ENCODE results near the gene LRRC3. TPM values are rescaled to one million over a fixed set of nuclear protein-coding genes. Genes with fewer than 3 reads are reported as not detected.

The LRRC3 gene
- total RNA-seq, 2 donors from 2014 or later = 2.0 to 2.7 TPM

GRCh38 chr21:44426663-44427191, 28.6 kb upstream of the LRRC3 start:
- H3K9ac ChIP-seq (ENCODE audit: low read depth in 2 of 2, low read length in 2 of 2) = peak overlapping the region in 1 of 2 donors; percentile 2
- intact Hi-C loops (cut with DNase I) = loop anchor here (5.0 kb wide), 1 partner anchor 56 kb away; no protein-coding TSS in a partner anchor

GRCh38 chr21:44427241-44428120, 27.8 kb upstream of the LRRC3 start:
- H3K36me3 ChIP-seq = no peaks in the 10 kb centered on the region
- TF ChIP-seq, protein P1, sequence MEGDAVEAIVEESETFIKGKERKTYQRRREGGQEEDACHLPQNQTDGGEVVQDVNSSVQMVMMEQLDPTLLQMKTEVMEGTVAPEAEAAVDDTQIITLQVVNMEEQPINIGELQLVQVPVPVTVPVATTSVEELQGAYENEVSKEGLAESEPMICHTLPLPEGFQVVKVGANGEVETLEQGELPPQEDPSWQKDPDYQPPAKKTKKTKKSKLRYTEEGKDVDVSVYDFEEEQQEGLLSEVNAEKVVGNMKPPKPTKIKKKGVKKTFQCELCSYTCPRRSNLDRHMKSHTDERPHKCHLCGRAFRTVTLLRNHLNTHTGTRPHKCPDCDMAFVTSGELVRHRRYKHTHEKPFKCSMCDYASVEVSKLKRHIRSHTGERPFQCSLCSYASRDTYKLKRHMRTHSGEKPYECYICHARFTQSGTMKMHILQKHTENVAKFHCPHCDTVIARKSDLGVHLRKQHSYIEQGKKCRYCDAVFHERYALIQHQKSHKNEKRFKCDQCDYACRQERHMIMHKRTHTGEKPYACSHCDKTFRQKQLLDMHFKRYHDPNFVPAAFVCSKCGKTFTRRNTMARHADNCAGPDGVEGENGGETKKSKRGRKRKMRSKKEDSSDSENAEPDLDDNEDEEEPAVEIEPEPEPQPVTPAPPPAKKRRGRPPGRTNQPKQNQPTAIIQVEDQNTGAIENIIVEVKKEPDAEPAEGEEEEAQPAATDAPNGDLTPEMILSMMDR (IDR thresholded peaks at IDR 0.05) = no peak
- no peak overlapping the region for H3K27ac ChIP-seq
- H3K9me3 ChIP-seq = no peaks in the 10 kb centered on the region
- intact Hi-C loops (cut with DNase I) = loop anchor here (5.0 kb wide), 1 partner anchor 55 kb away; no protein-coding TSS in a partner anchor
- H3K9ac ChIP-seq (ENCODE audit: low read depth in 2 of 2, low read length in 2 of 2) = peak overlapping the region in 1 of 2 donors; percentile 43
- no peaks in the 10 kb centered on the region for H3K27me3 ChIP-seq
- H3K4me1 ChIP-seq = no peaks in the 10 kb centered on the region
- no peak for DNase-seq
- H3K4me3 ChIP-seq = no peak overlapping the region

More at GRCh38 chr21:44426663-44427191, 28.6 kb upstream of the LRRC3 start:
- DNase-seq = no peak
- Histone ChIP-seq H3K36me3 (no peaks in the 10 kb centered on the region), H3K4me1 (no peaks in the 10 kb centered on the region), H3K9me3 (no peaks in the 10 kb centered on the region), H3K27ac (no peak overlapping the region), H3K4me3 (no peak overlapping the region), H3K27me3 (no peaks in the 10 kb centered on the region)
- TF ChIP-seq, protein P1 (IDR thresholded peaks at IDR 0.05) = no peak

- intact Hi-C loops (cut with DNase I) = loop anchor here (5.0 kb wide), 1 partner anchor 54 kb away; no protein-coding TSS in a partner anchor
Observed at GRCh38 chr21:44428281-44428960, 26.9 kb upstream of the LRRC3 start.

GRCh38 chr21:44429894-44430293, 25.4 kb upstream of the LRRC3 start:
- Histone ChIP-seq H3K27ac (no peak overlapping the region), H3K4me3 (no peak overlapping the region), H3K9ac (ENCODE audit: low read depth in 2 of 2, low read length in 2 of 2) (no peak overlapping the region), H3K9me3 (no peaks in the 10 kb centered on the region), H3K36me3 (no peaks in the 10 kb centered on the region), H3K4me1 (no peaks in the 10 kb centered on the region), H3K27me3 (no peaks in the 10 kb centered on the region)
- intact Hi-C loops (cut with DNase I) = loop anchor here (5.0 kb wide), 1 partner anchor 52 kb away; no protein-coding TSS in a partner anchor
- TF ChIP-seq, protein P1 (IDR thresholded peaks at IDR 0.05) = no peak
- no peak for DNase-seq

More at GRCh38 chr21:44428281-44428960, 26.9 kb upstream of the LRRC3 start:
- Histone ChIP-seq H3K36me3 (no peaks in the 10 kb centered on the region), H3K27me3 (no peaks in the 10 kb centered on the region), H3K9ac (ENCODE audit: low read depth in 2 of 2, low read length in 2 of 2) (no peak overlapping the region), H3K9me3 (no peaks in the 10 kb centered on the region), H3K4me3 (no peak overlapping the region), H3K4me1 (no peaks in the 10 kb centered on the region), H3K27ac (no peak overlapping the region)
- DNase-seq = peak; percentile 88
- TF ChIP-seq, protein P1 (IDR thresholded peaks at IDR 0.05) = no peak

GRCh38 chr21:44431300-44431699, 24.0 kb upstream of the LRRC3 start:
- intact Hi-C loops (cut with DNase I) = no loop called here
- TF ChIP-seq, protein P1 (IDR thresholded peaks at IDR 0.05) = no peak
- H3K9me3 ChIP-seq = no peaks in the 10 kb centered on the region
- no peaks in the 10 kb centered on the region for H3K4me1 ChIP-seq
- no peak overlapping the region for H3K4me3 ChIP-seq
- no peak overlapping the region for H3K9ac ChIP-seq (ENCODE audit: low read depth in 2 of 2, low read length in 2 of 2)
- DNase-seq = no peak
- no peak overlapping the region for H3K27ac ChIP-seq
- H3K27me3 ChIP-seq = no peaks in the 10 kb centered on the region
- H3K36me3 ChIP-seq = no peaks in the 10 kb centered on the region
